ENCODE data around the gene GAPVD1. TPM values are rescaled to one million over a fixed set of nuclear protein-coding genes. Genes with fewer than 3 reads are reported as not detected.
"Not testable (repeated sequence)": the region's sequence is repeated elsewhere in the genome, so short reads cannot be mapped to it uniquely, and the experiment has no call there.

GAPVD1 gene, protein sequence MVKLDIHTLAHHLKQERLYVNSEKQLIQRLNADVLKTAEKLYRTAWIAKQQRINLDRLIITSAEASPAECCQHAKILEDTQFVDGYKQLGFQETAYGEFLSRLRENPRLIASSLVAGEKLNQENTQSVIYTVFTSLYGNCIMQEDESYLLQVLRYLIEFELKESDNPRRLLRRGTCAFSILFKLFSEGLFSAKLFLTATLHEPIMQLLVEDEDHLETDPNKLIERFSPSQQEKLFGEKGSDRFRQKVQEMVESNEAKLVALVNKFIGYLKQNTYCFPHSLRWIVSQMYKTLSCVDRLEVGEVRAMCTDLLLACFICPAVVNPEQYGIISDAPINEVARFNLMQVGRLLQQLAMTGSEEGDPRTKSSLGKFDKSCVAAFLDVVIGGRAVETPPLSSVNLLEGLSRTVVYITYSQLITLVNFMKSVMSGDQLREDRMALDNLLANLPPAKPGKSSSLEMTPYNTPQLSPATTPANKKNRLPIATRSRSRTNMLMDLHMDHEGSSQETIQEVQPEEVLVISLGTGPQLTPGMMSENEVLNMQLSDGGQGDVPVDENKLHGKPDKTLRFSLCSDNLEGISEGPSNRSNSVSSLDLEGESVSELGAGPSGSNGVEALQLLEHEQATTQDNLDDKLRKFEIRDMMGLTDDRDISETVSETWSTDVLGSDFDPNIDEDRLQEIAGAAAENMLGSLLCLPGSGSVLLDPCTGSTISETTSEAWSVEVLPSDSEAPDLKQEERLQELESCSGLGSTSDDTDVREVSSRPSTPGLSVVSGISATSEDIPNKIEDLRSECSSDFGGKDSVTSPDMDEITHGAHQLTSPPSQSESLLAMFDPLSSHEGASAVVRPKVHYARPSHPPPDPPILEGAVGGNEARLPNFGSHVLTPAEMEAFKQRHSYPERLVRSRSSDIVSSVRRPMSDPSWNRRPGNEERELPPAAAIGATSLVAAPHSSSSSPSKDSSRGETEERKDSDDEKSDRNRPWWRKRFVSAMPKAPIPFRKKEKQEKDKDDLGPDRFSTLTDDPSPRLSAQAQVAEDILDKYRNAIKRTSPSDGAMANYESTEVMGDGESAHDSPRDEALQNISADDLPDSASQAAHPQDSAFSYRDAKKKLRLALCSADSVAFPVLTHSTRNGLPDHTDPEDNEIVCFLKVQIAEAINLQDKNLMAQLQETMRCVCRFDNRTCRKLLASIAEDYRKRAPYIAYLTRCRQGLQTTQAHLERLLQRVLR (N-terminal part only)
- 32.3 and 50.0 TPM in 2 replicates for total RNA-seq

GRCh38 chr9:125261501-125262293, at the start of gene GAPVD1:
Gene GAPVD1, plus strand, starts transcription at chr9:125261826. Its CDS starts 37,096 bp downstream, at chr9:125298922.
- peak; percentile 77 for DNase-seq (ENCODE audit: low read depth)

- no peak for DNase-seq (ENCODE audit: low read depth)
These were observed 47.4 kb upstream of the GAPVD1 start for GRCh38 chr9:125214186-125214585.

DNA sequence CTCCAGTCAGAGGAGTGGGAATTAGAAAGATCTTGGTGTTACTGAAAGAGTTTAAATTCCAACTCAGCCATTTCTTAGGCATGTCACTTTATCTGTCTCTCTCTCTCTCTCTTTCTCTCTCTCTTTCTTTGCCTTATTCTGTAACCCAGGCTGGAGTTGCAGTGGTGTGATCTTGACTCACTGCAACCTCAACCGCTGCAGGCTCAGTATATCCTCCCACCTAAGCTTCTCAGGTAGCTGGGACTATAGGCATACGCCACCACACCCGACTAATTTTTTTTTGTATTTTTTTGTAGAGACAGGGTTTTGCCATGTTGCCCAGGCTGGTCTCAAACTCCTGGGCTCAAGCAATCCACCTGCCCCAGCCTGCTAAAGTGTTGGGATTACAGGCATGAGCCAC, 43.0 kb upstream of the GAPVD1 start:
- DNase-seq (ENCODE audit: low read depth), result no peak

GRCh38 chr9:125224858-125225257, 36.8 kb upstream of the GAPVD1 start:
- DNase-seq (ENCODE audit: low read depth), result not testable (repeated sequence)

- DNase-seq (ENCODE audit: low read depth), result no peak
These were observed 33.9 kb upstream of the GAPVD1 start for GRCh38 chr9:125227761-125228160.

DNA sequence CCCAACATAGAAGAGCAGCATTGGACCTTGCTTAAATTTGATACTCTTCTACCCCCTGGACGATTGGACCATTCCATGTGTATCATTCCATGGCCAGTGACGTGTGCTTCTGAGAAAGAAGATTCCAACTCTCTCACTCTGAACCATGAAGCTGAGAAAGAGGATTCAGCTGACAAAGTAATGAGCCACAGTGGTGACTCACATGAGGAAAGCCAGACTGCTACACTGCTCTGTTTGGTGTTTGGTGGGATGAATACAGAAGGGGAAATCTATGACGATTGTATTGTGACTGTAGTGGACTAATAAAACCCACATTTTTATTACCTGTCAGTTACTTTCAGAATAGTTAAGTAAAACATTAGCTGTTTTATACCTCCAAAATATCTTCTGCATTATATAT, 27.9 kb upstream of the GAPVD1 start:
- DNase-seq (ENCODE audit: low read depth), result peak; percentile 97

GRCh38 chr9:125234099-125234498, 27.5 kb upstream of the GAPVD1 start:
- DNase-seq (ENCODE audit: low read depth), result not testable (repeated sequence)

- DNase-seq (ENCODE audit: low read depth), result no peak
These were observed 25.7 kb upstream of the GAPVD1 start for GRCh38 chr9:125235804-125236519.

DNA sequence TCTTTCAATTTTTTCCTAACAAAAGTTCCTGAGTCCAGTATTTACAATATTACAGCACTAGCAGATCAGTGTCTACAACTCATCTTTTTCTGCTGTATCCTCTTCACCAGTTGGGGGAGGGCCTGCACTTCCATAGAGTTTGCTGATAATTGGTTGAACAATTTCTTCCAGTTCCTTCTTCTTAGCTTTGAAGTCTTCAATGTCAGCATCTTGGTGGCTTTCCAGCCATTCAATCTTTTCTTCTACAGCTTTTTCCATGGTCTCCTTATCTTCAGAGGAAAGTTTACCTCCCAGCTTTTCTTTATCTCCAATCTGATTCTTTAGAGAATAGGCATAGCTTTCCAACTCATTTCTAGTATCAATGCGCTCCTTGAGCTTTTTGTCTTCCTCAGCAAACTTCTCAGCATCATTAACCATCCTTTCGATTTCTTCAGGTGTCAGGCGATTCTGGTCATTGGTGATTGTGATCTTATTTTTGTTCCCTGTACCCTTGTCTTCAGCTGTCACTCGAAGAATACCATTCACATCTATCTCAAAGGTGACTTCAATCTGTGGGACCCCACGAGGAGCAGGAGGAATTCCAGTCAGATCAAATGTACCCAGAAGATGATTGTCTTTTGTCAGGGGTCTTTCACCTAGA, 25.0 kb upstream of the GAPVD1 start:
- DNase-seq (ENCODE audit: low read depth), result not testable (repeated sequence)

DNA sequence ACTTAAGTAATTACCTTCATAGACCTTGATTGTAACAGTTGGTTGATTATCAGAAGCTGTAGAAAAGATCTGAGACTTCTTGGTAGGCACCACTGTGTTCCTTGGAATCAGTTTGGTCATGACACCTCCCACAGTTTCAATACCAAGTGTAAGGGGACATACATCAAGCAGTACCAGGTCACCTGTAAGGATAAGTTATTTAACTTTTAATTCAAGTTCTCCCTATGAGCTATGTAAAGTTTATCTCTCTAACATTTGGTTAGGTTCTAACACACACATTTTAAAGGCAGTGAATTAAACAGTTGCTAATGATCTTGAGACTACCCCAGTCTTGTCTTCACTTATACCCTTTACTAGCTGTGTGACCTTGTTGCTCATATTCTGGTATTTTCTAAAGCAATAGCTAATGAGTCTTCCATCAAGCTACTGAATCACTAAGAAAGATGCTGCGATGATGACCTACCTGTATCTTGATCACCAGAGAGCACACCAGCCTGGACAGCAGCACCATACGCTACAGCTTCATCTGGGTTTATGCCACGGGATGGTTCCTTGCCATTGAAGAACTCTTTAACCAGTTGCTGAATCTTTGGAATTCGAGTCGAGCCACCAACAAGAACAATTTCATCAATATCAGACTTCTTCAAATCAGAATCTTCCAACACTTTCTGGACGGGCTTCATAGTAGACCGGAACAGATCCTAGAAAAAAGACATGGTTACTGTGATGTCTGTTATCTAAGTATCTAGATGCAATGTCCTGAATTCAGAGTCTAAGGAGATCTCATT, 23.3 kb upstream of the GAPVD1 start:
- no peak for DNase-seq (ENCODE audit: low read depth)

DNA sequence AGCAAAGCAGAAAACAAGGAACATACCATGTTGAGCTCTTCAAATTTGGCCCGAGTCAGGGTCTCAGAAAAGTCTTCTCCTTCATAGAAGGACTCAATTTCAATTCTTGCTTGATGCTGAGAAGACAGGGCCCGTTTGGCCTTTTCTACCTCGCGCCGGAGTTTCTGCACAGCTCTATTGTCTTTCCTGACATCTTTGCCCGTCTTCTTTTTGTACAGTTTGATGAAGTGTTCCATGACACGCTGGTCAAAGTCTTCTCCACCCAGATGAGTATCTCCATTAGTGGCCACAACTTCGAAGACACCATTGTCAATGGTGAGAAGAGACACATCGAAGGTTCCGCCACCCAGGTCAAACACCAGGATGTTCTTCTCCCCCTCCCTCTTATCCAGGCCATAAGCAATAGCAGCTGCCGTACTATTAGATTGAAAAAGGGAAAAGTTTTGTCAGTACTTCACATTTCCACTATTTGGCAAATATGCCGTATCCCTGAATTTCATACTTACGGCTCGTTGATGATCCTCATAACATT, 22.6 kb upstream of the GAPVD1 start:
- no peak for DNase-seq (ENCODE audit: low read depth)

- no peak for DNase-seq (ENCODE audit: low read depth)
These were observed 21.7 kb upstream of the GAPVD1 start for GRCh38 chr9:125239631-125240597.

DNA sequence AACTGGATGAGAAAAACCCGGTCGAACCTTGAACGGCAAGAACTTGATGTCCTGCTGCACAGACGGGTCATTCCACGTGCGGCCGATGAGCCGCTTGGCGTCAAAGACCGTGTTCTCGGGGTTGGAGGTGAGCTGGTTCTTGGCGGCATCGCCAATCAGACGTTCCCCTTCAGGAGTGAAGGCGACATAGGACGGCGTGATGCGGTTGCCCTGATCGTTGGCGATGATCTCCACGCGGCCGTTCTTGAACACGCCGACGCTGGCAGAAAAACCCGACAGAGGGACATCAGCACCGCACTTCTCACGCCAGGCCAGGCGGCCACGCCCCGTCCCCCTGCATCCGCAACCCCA, 21.0 kb upstream of the GAPVD1 start:
- no peak for DNase-seq (ENCODE audit: low read depth)

DNA sequence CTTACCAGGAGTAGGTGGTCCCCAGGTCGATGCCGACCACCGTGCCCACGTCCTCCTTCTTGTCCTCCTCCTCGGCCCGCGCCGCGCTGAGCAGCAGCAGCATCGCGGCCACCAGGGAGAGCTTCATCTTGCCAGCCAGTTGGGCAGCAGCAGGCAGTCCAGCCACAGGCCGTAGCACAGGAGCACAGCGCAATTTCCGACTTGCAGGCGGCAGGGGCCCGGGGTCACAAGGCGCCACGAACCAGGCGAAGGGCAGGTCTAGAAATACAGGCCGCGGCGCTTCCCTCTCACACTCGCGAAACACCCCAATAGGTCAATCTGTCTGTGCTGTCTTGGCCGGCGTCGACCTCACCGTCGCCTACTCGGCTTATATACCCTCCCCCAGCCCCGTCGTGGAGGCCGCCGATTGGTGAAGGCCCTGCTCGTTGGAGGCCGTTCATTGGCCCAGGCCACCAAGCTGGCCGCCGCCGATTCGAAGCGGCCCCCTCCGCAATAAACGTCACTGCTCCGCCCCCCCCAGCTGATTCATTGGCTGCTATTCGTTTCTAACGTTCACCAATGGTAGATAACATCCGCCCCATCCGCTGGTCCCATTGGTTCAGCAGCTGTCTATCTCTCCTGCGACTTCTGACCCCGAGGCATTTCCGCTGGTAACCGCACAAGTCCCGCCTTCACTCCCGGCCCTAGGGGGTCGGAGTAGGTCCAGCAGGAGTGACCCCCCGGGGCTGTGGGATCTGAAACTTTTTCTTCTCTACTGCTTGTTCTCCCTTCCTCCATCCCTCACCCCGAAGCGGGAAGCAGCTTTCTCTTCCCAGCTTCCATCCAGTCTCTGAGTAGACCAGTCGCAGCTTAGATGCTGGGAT, 20.4 kb upstream of the GAPVD1 start, which contains the start of gene HSPA5:
Gene HSPA5, minus strand, starts transcription at position 344 of the 863 bp plus-strand sequence. Its CDS starts 217 bp downstream, at position 127.
- peak; percentile 99 for DNase-seq (ENCODE audit: low read depth)

GRCh38 chr9:125241863-125242739, 19.5 kb upstream of the GAPVD1 start:
- no peak for DNase-seq (ENCODE audit: low read depth)
